Measurements from ENCODE around the gene TSKS. TPM values are rescaled to one million over a fixed set of nuclear protein-coding genes. Genes with fewer than 3 reads are reported as not detected.

TSKS gene
- 0.58 TPM for total RNA-seq

DNA sequence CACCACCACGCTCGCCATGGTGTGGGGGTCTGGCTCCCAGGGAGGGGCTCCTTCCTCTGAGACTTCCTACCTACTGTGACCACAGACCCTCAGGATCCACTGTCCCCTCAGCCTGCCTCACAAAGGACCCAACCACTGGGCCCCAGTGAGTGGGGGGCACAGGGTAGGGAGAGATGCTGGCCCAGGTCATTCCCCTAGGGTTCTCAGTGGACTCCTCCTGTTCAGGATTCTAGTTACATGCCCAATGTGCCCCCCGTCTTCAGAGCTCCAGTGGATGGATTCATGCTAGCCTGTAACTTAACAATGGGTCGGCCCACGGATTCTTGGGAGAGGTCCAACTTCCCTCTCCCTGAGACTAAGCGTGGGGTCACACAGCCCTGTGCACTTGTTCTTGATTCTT, at the start of gene TSKS:
TSKS (minus strand) TSS at position 77 of the 400 bp plus-strand sequence; CDS start at position 18, 59 bp downstream.
- DNase-seq (ENCODE audit: low spot score) = no peak

DNA sequence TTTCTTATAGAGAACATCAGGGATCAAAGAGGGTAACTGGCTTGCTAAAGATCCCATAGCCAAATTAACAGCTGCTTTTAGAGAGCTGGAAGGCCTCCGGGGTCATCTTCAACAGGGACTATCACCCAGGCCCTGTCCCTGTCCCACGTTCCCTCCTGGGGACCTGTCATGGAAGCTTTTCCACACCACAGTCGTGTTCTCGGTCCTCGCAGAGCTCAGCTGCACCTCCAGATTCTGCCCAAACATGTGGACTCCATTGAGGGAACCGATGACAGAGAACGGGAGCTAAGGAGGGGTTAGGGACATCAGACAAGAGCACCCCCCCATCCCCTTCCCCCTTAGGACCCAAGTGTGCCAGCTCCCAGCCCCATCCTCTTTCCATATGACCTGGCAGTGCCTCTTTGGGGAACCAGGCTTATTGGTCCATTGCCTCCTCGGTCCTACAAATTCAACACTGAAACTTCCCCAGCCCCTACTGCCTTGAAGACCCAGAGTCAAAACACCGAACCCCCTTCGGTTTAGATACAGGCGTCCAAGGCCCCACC, 49.4 kb upstream of the TSKS start:
- no peak for DNase-seq (ENCODE audit: low spot score)

DNA sequence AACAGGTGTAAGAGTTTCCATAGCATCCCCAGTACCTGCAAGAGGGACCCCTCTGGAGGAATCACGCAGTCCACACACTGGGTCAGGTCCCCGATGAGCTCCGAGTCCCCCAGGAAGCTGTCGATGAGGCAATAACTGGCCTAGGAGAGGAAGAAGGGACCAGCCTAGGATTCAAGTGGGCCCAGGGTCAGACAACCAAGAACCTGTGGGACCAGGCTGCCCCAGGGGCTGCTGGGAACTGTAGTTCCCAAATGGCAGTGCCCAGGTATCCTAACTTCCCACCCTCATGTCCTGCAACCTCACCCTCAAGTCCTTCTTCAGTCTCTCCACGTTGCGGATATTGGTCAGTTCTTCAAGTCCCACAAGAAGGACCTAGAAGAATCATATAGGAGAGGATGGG, 48.2 kb upstream of the TSKS start:
- DNase-seq (ENCODE audit: low spot score) = no peak

DNA sequence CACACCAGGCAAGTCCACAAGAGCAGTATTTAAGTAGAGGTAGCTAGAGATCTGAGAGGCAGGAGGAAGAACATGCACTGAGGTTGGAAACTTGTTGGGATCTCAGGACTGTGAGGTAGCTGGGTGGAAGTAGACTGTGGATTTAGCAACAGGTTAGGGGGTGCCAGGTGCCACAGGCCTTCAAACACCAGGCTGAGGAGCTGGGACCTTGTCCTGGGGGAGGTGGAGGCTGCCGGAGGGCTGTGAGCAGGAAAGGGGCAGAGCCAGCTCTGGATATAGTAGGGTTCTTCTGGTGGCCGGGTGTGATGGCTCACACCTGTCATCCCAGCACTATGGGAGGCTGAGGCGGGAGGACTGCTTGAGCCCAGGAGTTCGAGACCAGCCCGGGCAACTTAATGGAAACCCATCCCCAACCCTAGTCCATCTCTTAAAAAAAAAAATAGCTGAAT, 46.9 kb upstream of the TSKS start:
- no peak for DNase-seq (ENCODE audit: low spot score)

DNA sequence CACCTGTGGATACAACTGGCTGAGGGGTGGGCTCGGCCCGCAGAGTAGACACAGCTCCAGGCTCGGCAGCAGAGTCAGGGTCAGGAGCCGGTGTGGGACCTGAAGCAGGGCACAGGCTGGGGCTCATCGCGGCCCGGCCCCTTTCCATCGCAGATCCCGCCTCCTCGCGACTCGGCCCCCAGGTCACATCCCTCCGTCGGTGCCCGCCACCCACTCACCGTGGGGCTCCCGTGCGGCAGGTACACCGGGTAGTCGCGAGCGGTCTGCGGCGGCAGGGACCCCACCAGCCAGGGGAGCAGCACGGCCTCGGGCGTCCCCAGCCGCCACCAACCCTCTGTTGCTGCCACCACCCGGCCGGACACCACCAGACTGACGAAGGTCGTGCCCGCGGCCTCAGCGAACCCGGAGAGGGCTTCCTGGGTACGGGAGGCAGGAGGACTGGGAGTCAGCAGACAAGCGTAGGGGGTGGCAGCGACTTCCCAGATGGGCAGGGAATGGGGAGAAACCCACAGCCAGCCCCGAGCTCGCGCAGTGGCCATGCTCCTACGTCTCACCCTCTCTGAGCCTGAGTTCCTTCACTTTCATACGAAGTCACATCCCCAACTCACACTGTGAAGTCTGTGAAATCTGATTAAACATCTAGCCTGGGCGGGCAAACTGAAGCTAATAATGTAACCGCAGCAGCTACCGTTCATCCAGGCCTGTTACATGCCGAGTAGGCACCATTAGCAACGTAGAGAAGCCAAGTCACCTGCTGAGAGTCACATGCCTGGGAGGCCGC, 46.2 kb upstream of the TSKS start:
- DNase-seq (ENCODE audit: low spot score) = peak; percentile 44

DNA sequence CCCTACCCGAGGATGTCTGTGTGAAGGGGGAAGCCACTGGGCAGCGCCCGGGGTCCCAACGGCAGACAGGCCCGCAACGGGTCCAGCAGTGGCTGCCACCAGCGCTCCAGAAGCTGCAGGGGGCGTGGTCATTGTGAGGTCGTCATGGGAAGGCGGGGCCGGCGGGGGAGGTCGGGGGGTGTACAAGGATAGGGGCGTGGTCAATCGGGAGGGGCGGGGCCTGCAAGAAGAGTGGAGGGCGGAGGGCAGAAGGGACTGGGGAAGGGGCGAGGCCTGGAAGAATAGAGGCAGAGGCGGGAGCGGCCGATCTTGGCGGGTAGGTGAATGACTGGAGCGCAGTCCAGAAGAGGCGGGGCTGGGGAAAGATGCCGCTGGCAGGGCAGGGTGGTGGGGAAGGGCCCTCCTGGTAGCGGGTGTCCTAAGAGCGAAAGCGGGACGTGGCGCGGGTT, 45.6 kb upstream of the TSKS start:
- DNase-seq (ENCODE audit: low spot score) = peak; percentile 92

DNA sequence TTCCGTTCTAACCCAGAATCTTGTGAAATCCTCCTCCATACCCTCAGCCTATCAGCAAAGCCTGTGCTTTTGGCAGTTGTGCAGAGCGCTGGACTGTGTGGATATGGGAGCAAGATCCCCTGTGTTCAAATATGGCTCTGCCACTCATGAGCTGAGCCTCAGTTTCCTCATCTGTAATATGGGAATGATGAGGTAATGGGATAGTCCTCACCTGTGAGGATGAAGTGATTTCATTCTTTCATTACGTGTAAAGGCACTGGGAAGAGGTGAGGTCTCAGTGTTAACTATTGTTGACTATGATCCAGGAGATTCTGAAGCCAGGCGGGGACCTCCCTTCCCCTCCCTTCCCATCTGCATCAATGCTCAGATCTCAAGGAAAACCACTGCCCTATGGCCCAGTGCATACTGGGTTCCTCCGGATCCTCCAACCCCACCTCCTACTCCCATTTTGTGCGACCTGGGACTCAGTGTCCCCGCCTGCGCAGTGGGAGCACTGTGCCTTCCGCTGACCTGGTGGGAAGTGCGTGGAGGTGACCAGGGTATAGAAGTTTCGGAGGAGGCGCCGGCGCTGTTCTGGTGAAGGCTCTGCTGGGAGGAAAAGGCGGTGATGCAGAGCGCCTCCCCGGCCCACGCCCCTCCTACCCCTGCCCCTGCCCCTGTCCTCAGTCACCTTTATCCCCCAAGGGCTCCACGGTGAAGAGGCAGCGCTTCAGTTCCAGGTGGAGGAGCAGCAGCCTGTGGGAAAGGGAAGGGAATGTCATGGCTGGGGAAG, 45.0 kb upstream of the TSKS start:
- DNase-seq (ENCODE audit: low spot score) = no peak

DNA sequence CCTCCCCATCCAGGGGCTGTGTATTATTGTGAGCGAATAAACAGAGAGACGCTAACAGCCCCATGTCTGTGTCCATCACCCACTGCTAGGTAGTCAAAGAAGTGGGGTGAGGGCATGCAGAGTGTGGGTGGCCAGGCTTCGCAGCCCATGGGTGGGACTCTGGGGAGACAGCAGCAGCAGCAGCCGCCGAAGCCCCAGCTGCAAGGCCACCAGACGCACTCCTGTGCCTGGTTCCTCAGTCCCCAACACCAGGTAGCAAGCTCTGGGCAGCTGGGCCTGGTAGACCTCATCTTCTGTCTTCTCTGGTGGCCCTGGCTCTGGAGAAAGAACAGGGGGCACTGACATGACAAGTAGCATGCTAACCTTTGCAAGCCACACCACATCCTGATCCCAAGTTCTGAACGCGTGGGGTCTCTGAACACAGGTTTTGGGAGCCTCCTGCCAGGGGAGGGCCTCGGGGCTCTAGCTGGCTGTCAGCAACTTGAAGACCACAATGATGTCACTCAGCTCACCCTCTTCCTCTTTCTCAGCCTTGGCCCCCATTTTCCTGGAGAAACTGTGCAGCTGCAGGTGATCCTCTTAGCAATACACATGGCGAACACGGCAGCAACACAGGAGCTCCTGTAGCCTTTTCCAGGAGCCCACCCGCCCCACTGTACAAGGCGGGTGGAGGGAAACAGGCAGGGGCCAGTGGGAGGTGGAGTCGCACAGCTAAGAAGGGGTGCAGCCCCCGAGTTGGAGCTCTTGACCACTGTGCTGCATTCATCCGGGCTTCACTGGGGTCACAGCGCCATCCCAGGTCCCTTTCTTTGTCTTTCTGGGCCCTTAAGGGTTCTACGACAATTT, 44.2 kb upstream of the TSKS start:
- no peak for DNase-seq (ENCODE audit: low spot score)

DNA sequence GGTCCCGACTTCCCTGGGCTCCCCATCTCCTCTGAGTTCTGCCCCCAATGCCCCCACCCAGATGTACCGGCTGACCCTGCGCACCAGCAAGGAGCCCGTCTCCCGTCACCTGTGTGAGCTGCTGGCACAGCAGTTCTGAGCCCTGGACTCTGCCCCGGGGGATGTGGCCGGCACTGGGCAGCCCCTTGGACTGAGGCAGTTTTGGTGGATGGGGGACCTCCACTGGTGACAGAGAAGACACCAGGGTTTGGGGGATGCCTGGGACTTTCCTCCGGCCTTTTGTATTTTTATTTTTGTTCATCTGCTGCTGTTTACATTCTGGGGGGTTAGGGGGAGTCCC, 43.5 kb upstream of the TSKS start:
- no peak for DNase-seq (ENCODE audit: low spot score)

GRCh38 chr19:49805822-49806619, 42.9 kb upstream of the TSKS start:
- no peak for DNase-seq (ENCODE audit: low spot score)

DNA sequence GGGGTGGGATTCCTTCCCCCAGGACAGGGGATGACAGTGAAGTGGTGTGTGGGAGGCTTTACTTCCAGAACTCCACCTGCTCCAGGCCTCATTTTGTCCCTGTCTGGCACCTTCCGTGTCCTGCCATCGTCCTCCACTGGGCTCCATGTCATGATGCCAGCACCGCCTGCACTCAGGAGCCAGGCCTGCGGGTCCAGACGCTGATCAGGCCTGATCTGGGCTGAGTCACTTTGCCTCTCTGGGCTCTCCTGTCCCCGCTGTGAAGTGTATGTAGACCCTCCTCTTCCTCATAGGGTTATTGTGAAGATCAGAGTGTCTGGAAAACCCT, 40.4 kb upstream of the TSKS start:
- DNase-seq (ENCODE audit: low spot score) = no peak

GRCh38 chr19:49802836-49803528, 39.9 kb upstream of the TSKS start:
- DNase-seq (ENCODE audit: low spot score) = no peak

- peak; percentile 90 for DNase-seq (ENCODE audit: low spot score)
Measured at GRCh38 chr19:49801966-49802661, 39.0 kb upstream of the TSKS start.

GRCh38 chr19:49801401-49801888, 38.3 kb upstream of the TSKS start:
- DNase-seq (ENCODE audit: low spot score) = no peak

DNA sequence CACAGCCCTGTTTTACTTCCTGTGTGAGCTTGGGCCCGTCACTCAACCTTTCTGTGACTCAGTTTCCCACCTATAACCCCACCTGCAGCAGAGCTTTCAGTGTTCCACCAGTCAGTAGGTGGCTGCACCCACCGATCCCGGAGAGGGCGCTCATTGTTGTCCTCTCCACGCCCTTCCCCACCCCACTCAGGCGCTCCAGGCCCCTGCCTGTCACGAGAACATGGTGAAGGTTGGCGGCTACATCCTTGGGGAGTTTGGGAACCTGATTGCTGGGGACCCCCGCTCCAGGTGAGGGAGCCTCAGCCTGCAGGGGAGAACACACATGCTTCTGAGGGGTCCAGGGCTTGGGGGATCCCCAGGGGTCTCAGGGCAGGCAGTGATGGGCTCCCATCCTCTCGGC, 37.7 kb upstream of the TSKS start:
- DNase-seq (ENCODE audit: low spot score) = no peak

- DNase-seq (ENCODE audit: low spot score) = no peak
Measured at GRCh38 chr19:49799798-49800376, 36.8 kb upstream of the TSKS start.

- no peak for DNase-seq (ENCODE audit: low spot score)
Measured at GRCh38 chr19:49799271-49799797, 36.2 kb upstream of the TSKS start.

GRCh38 chr19:49798574-49798973, 35.5 kb upstream of the TSKS start:
- DNase-seq (ENCODE audit: low spot score) = no peak

DNA sequence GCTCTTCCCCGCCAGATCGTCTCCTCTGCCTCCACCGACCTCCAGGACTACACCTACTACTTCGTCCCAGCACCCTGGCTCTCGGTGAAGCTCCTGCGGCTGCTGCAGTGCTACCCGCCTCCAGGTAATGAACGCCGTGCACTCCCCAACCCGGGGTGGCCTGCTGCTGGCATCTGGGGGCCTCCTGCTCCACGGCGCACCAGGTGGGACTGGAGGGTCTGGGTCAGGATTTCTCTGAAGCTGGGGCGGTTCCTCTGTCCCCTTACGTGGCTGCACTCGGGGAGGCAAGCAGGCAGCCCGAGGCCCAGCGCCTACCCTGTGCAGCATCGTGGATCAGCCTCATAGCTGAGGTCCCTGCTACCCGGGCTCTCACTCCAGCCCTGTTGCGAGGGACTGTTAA, 32.5 kb upstream of the TSKS start:
- no peak for DNase-seq (ENCODE audit: low spot score)

Measured in mucosa of gallbladder (tissue), 1 donor.